ENCODE measurements around the gene NASP. TPM values are rescaled to one million over a fixed set of nuclear protein-coding genes. Genes with fewer than 3 reads are reported as not detected.

The NASP gene
- total RNA-seq, 1 donor from 2014 or later = 16.6 TPM

- TF ChIP-seq CTCF (IDR thresholded peaks at IDR 0.05; ENCODE audit: insufficient read depth, low read length, severe bottlenecking) = no peak
- Histone ChIP-seq H3K4me3 (ENCODE audit: low read depth, low read length) (no peak overlapping the region), H3K27me3 (ENCODE audit: control insufficient read depth, insufficient read depth, low read length) (no peaks in the 10 kb centered on the region), H3K36me3 (ENCODE audit: control insufficient read depth, insufficient read depth, low read length) (peaks cover 5% of the 10 kb centered on the region)
- no peak for DNase-seq (ENCODE audit: low read depth)
- FAIRE-seq = no peak
These were observed 38.9 kb downstream of the NASP start for GRCh38 chr1:45622524-45623394.

DNA sequence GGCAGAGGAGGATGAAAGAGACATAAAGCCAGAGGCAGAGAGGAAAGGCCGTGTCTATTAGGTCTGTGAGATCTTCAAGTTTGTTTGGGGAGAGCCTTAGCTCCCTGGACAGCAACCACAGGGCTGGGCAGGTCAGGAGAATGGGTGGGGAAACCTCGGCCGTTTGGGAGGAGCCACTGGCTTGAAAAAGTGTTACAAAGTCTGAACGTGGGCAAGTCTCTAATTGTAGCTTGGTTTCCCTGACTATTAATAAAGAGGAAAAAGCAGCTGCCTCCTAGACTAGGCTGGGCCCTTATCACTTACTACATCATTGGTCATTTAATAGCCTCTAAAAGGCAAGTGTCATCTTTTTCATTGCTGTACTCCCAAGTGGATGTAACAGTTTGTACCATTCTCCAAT is 40.1 kb downstream of the NASP start, which contains the start of gene CCDC17:
Gene CCDC17, minus strand, starts transcription at position 83 of the 400 bp plus-strand sequence. CDS start 145 bp downstream, outside the sequence.
- DNase-seq (ENCODE audit: low read depth) (peak; percentile 10), FAIRE-seq (peak; percentile 40)
- H3K27me3 ChIP-seq (ENCODE audit: control insufficient read depth, insufficient read depth, low read length) = no peaks in the 10 kb centered on the region
- TF ChIP-seq CTCF (IDR thresholded peaks at IDR 0.05; ENCODE audit: insufficient read depth, low read length, severe bottlenecking) = no peak
- no peak within 1 kb of the TSS for H3K4me3 ChIP-seq (ENCODE audit: low read depth, low read length)
- peaks cover 9% of the 10 kb centered on the region for H3K36me3 ChIP-seq (ENCODE audit: control insufficient read depth, insufficient read depth, low read length)

- H3K36me3 ChIP-seq (ENCODE audit: control insufficient read depth, insufficient read depth, low read length) = peaks cover 21% of the 10 kb centered on the region
These were observed 45.2 kb downstream of the NASP start for GRCh38 chr1:45629035-45629434.

GRCh38 chr1:45630429-45630828 is 46.6 kb downstream of the NASP start:
- FAIRE-seq (no peak), DNase-seq (ENCODE audit: low read depth) (no peak)
- no peak for TF ChIP-seq CTCF (IDR thresholded peaks at IDR 0.05; ENCODE audit: insufficient read depth, low read length, severe bottlenecking)
- peaks cover 21% of the 10 kb centered on the region for H3K36me3 ChIP-seq (ENCODE audit: control insufficient read depth, insufficient read depth, low read length)
- no peak overlapping the region for H3K4me3 ChIP-seq (ENCODE audit: low read depth, low read length)
- no peaks in the 10 kb centered on the region for H3K27me3 ChIP-seq (ENCODE audit: control insufficient read depth, insufficient read depth, low read length)

More at GRCh38 chr1:45629035-45629434, 45.2 kb downstream of the NASP start:
- no peak for TF ChIP-seq CTCF (IDR thresholded peaks at IDR 0.05; ENCODE audit: insufficient read depth, low read length, severe bottlenecking)
- DNase-seq (ENCODE audit: low read depth) = no peak
- Histone ChIP-seq H3K4me3 (ENCODE audit: low read depth, low read length) (no peak overlapping the region), H3K27me3 (ENCODE audit: control insufficient read depth, insufficient read depth, low read length) (no peaks in the 10 kb centered on the region)
- no peak for FAIRE-seq

- Histone ChIP-seq H3K4me3 (ENCODE audit: low read depth, low read length) (no peak overlapping the region), H3K36me3 (ENCODE audit: control insufficient read depth, insufficient read depth, low read length) (peaks cover 12% of the 10 kb centered on the region), H3K27me3 (ENCODE audit: control insufficient read depth, insufficient read depth, low read length) (no peaks in the 10 kb centered on the region)
- DNase-seq (ENCODE audit: low read depth) = no peak
- no peak for FAIRE-seq
- no peak for TF ChIP-seq CTCF (IDR thresholded peaks at IDR 0.05; ENCODE audit: insufficient read depth, low read length, severe bottlenecking)
These were observed 51.4 kb downstream of the NASP start for GRCh38 chr1:45635211-45635610.
